HCT116 (cell line): ENCODE results near the gene DDR2. TPM values are rescaled to one million over a fixed set of nuclear protein-coding genes. Genes with fewer than 3 reads are reported as not detected.

Experiments used
- ATAC-seq: fragments of 200-7000 bp; cut with Tn5 transposase; 2 replicates; pipeline ENCODE4 v1.9.1; 2020; ENCODE audit warnings: mild to moderate bottlenecking, moderate library complexity
- BruUV-seq: library from RNA; stranded (reverse); fragments of 400-500 nt; replicated peaks from 2 replicates; lab custom pipeline; 2021; lab: Mats Ljungman, UMichigan
- CTCF ChIA-PET: fragments of 300-600 bp; sonication (Branson Sonifier 250); formaldehyde crosslinking; loops from one replicate; lab custom pipeline; 2021; ENCODE audit warnings: antibody characterized with exemption; lab: Charles Lee
- POLR2A ChIA-PET: fragments of 300-600, 350-600 bp; sonication (Branson Sonifier 250); formaldehyde crosslinking; loops from one replicate; lab custom pipeline; 2021; ENCODE audit warnings: antibody characterized with exemption; lab: Charles Lee
- RAD21 ChIA-PET, 2 experiments: fragments of 300-600 bp; sonication (Branson Sonifier 250); formaldehyde crosslinking; loops; one replicate each; lab custom pipeline; 2023; ENCODE audit warnings: low total read pairs in 2 of 2; ENCODE audit not compliant: uncharacterized antibody in 2 of 2, unreplicated experiment in 2 of 2, low non-redundant PET in 1 of 2; lab: Charles Lee
- DNase-seq: peaks from one replicate; pipeline ENCODE4 v3.0.0-alpha.2; 2010; ENCODE audit warnings: low read depth, low spot score
- H2AFZ ChIP-seq: fragments of 200-600 bp; shearing (Covaris generic), sonication (generic); 2 replicates; pipeline ENCODE4 v1.6.1; 2017; ENCODE audit warnings: low read depth, mixed run types, mixed read lengths, antibody characterized with exemption, low read length; ENCODE audit not compliant: poor library complexity, severe bottlenecking
- H3K27ac ChIP-seq: 2 replicates; pipeline ENCODE4 v1.5.1; 2012; ENCODE audit warnings: low read depth, low read length
- H3K27me3 ChIP-seq: fragments of 200-600 bp; sonication (generic); 2 replicates; pipeline ENCODE4 v1.6.1; 2016; ENCODE audit warnings: mixed run types, low read length, mixed read lengths; ENCODE audit not compliant: insufficient read depth
- H3K36me3 ChIP-seq, 2 experiments: fragments of 200-500 bp in 1 of 2; fragments of 200-600 bp in 1 of 2; sonication (Bioruptor generic) in 1 of 2; sonication (generic) in 1 of 2; 2 replicates each; pipeline versions ENCODE4 v1.5.1 to v1.6.1; 2014 to 2016; ENCODE audit warnings: low read length in 2 of 2, inconsistent platforms in 1 of 2, mixed read lengths in 1 of 2, mixed run types in 1 of 2; ENCODE audit not compliant: insufficient read depth in 2 of 2, control insufficient read depth in 1 of 2
- H3K4me1 ChIP-seq, 2 experiments: fragments of 200-600 bp in 1 of 2; sonication (generic) in 1 of 2; 2 replicates each; pipeline versions ENCODE4 v1.5.1 to v1.6.1; 2012 to 2017; ENCODE audit warnings: low read length in 2 of 2, inconsistent platforms in 1 of 2, mild to moderate bottlenecking in 1 of 2, mixed read lengths in 1 of 2, mixed run types in 1 of 2, moderate library complexity in 1 of 2; ENCODE audit not compliant: insufficient read depth in 2 of 2, control insufficient read depth in 1 of 2
- H3K4me2 ChIP-seq: fragments of 200-600 bp; sonication (generic); 2 replicates; pipeline ENCODE4 v1.6.1; 2017; ENCODE audit warnings: mixed run types, low read length, mixed read lengths
- H3K4me3 ChIP-seq, 2 experiments: fragments of 200-600 bp in 1 of 2; sonication (generic) in 1 of 2; replicated peaks in 1 of 2; 2 replicates each; pipeline ENCODE4 v1.5.1; 2011 to 2016; ENCODE audit warnings: low read length in 2 of 2, control low read depth in 1 of 2, low read depth in 1 of 2, mild to moderate bottlenecking in 1 of 2, mixed read lengths in 1 of 2, mixed run types in 1 of 2
- H3K79me2 ChIP-seq: fragments of 200-600 bp; sonication (generic); 2 replicates; pipeline ENCODE4 v1.6.1; 2017; ENCODE audit warnings: mild to moderate bottlenecking, mixed run types, low read length, moderate library complexity, mixed read lengths; ENCODE audit not compliant: insufficient read depth
- H3K9ac ChIP-seq: fragments of 200-600 bp; sonication (generic); 2 replicates; pipeline ENCODE4 v1.6.1; 2016; ENCODE audit warnings: low read length, mixed read lengths
- H3K9me2 ChIP-seq: fragments of 200-600 bp; sonication (generic), shearing (Covaris generic); 2 replicates; pipeline ENCODE4 v1.6.1; 2017; ENCODE audit warnings: mixed run types, mild to moderate bottlenecking, moderate library complexity; ENCODE audit not compliant: insufficient read depth
- H3K9me3 ChIP-seq, 2 experiments: fragments of 200-500 bp in 1 of 2; fragments of 200-600 bp in 1 of 2; sonication (Bioruptor generic) in 1 of 2; sonication (generic) in 1 of 2; 2 replicates each; pipeline ENCODE4 v1.6.1; 2014 to 2017; ENCODE audit warnings: low read length in 2 of 2, mixed read lengths in 2 of 2, inconsistent platforms in 1 of 2, low read depth in 1 of 2, mild to moderate bottlenecking in 1 of 2, mixed run types in 1 of 2, moderate library complexity in 1 of 2; ENCODE audit not compliant: control insufficient read depth in 1 of 2, insufficient read depth in 1 of 2
- H4K20me1 ChIP-seq: fragments of 200-600 bp; sonication (generic), shearing (Covaris generic); 2 replicates; pipeline ENCODE4 v1.6.1; 2017; ENCODE audit warnings: mixed run types, mild to moderate bottlenecking, moderate library complexity; ENCODE audit not compliant: insufficient read depth
- CBX3 ChIP-seq: IDR thresholded peaks from 2 replicates; pipeline ENCODE4 v1.6.1; 2012; ENCODE audit warnings: low read depth
- CEBPB ChIP-seq: IDR thresholded peaks from 2 replicates; pipeline ENCODE4 v1.6.1; 2012; ENCODE audit warnings: low read depth
- ELF1 ChIP-seq: IDR thresholded peaks from 2 replicates; pipeline ENCODE4 v1.6.1; 2012; ENCODE audit warnings: low read depth, borderline replicate concordance
- EZH2 ChIP-seq: fragments of 200-600 bp; sonication (generic); IDR thresholded peaks from 2 replicates; pipeline ENCODE4 v1.6.1; 2017; ENCODE audit warnings: antibody characterized with exemption, mixed run types
- FOSL1 ChIP-seq: IDR thresholded peaks from 2 replicates; pipeline ENCODE4 v1.6.1; 2012; ENCODE audit warnings: low read depth
- JUND ChIP-seq: IDR thresholded peaks from 2 replicates; pipeline ENCODE4 v1.6.1; 2012
- POLR2AphosphoS5 ChIP-seq: IDR thresholded peaks from 2 replicates; pipeline ENCODE4 v1.6.1; 2011; ENCODE audit warnings: mild to moderate bottlenecking, low read depth, low read length, moderate library complexity
- SP1 ChIP-seq: IDR thresholded peaks from 2 replicates; pipeline ENCODE4 v1.6.1; 2012; ENCODE audit warnings: low read depth
- TCF7L2 ChIP-seq: IDR thresholded peaks from 2 replicates; pipeline ENCODE4 v1.7.0; 2011; ENCODE audit warnings: borderline replicate concordance, inconsistent platforms; ENCODE audit not compliant: insufficient read depth, insufficient read length; ENCODE audit errors: extremely low read depth
- ZFX ChIP-seq: fragments of 450-650 bp; IDR thresholded peaks from 2 replicates; pipeline ENCODE4 v1.6.1; 2017
- ZNF274 ChIP-seq: fragments of 200-500 bp; sonication (Bioruptor generic); IDR thresholded peaks from 2 replicates; pipeline ENCODE4 v1.6.1; 2014; ENCODE audit warnings: mild to moderate bottlenecking, low read depth, low read length, inconsistent platforms
- intact Hi-C: fragments of 100-400 bp; cut with micrococcal nuclease; formaldehyde crosslinking; loops from 2 replicates; pipeline ENCODE4 v1.10.0; 2022
- total RNA-seq: library from RNA; stranded (reverse); gene quantifications from one replicate; pipeline ENCODE4 v1.2.1, GENCODE V29; 2021; ENCODE audit not compliant: unreplicated experiment
- TF ChIP-seq, protein P1 (sequence below): IDR thresholded peaks from 2 replicates; pipeline ENCODE4 v1.6.1; 2012
- TF ChIP-seq, protein P2 (sequence below): IDR thresholded peaks from 2 replicates; pipeline ENCODE4 v1.6.1; 2012

Gene DDR2
- total RNA-seq, 1 experiment from 2014 or later, result 0.84 TPM

DNA sequence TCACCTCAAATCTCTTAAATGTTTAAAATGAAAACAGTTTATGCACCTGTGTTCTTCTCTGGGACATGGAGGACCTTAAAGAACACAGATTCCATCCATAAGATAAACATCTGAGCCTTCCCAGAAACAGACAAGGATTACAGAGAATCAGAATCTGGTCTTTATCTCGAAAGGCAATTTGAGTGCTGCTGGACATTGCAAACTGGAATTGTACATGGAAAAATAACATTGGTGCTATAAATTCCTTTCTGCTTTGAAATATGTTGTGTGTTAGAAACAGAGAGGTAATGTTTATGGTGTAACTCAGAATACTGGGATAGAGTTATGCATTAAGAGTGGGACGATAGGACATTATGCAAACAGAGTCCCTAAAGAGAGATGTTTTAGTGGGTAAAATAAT, 6.6 kb upstream of the DDR2 start:
- no peaks in the 10 kb centered on the region for H3K27me3 ChIP-seq
- POLR2A ChIA-PET, result no interaction called here
- no peak for ATAC-seq
- H3K27ac ChIP-seq, result no peak overlapping the region
- H3K4me2 ChIP-seq, result no peak overlapping the region
- no peak overlapping the region for H2AFZ ChIP-seq
- H3K9ac ChIP-seq, result no peak overlapping the region
- no peaks in the 10 kb centered on the region for H4K20me1 ChIP-seq
- peaks cover 0 to 6% of the 10 kb centered on the region in 2 experiments; a peak in 1 of 4 replicates for H3K4me1 ChIP-seq
- H3K9me3 ChIP-seq, result no peaks in the 10 kb centered on the region
- H3K79me2 ChIP-seq, result no peaks in the 10 kb centered on the region
- CTCF ChIA-PET, result no interaction called here
- RAD21 ChIA-PET, result no interaction called here
- H3K36me3 ChIP-seq, result no peaks in the 10 kb centered on the region
- no peaks in the 10 kb centered on the region for H3K9me2 ChIP-seq
- DNase-seq, result no peak
- H3K4me3 ChIP-seq, result no peak overlapping the region
- no TSS peak for BruUV-seq
- TF ChIP-seq, protein P1, sequence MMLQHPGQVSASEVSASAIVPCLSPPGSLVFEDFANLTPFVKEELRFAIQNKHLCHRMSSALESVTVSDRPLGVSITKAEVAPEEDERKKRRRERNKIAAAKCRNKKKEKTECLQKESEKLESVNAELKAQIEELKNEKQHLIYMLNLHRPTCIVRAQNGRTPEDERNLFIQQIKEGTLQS, result no peak
- intact Hi-C loops, result no loop called here

DNA sequence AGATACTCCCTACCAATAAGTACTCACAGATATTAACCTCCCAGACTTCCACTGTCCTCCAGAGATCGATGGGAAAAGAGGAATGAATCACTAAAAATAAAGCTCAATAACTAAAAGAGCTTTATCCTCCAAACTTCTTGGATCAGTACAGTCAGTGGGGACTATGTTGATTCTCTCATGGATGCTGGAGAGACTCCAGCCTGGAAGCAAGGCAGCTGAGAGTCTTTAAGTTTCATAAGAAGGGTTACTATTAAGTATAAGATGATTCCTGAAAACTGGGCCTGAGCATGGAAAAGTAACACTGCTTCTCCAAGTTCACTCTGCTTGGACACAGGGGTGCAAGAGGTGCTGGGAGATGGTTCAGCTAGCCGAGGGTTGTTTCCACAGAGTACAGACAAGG, 6.2 kb upstream of the DDR2 start:
- Histone ChIP-seq H3K36me3 (no peaks in the 10 kb centered on the region), H3K9me3 (no peaks in the 10 kb centered on the region), H3K79me2 (no peaks in the 10 kb centered on the region), H3K27me3 (no peaks in the 10 kb centered on the region), H3K4me2 (no peak overlapping the region), H2AFZ (no peak overlapping the region), H3K4me3 (no peak overlapping the region), H3K9me2 (no peaks in the 10 kb centered on the region), H4K20me1 (no peaks in the 10 kb centered on the region), H3K9ac (no peak overlapping the region), H3K4me1 (peaks cover 0 to 6% of the 10 kb centered on the region in 2 experiments; a peak in 1 of 4 replicates), H3K27ac (no peak overlapping the region)
- DNase-seq (no peak), ATAC-seq (no peak)
- no peak for TF ChIP-seq ELF1
- TF ChIP-seq TCF7L2, result no peak
- TF ChIP-seq JUND, result no peak
- TF ChIP-seq, protein P2, sequence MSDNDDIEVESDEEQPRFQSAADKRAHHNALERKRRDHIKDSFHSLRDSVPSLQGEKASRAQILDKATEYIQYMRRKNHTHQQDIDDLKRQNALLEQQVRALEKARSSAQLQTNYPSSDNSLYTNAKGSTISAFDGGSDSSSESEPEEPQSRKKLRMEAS, result no peak
- TF ChIP-seq ZNF274, result no peak
- TF ChIP-seq ZFX, result no peak
- TF ChIP-seq CBX3, result no peak
- no peak for TF ChIP-seq POLR2AphosphoS5
- no peak for TF ChIP-seq CEBPB
- TF ChIP-seq SP1, result no peak
- no peak for TF ChIP-seq EZH2
- TF ChIP-seq FOSL1, result no peak
- ChIA-PET RAD21 (no interaction called here), CTCF (no interaction called here), POLR2A (no interaction called here)
- intact Hi-C loops, result no loop called here
- BruUV-seq, result no TSS peak
